Measurements from ENCODE around the gene MTURN.
A peak's percentile ranks its signal among the peaks of the same experiment; 100 is the strongest.

Gene MTURN

GRCh38 chr7:30163231-30163894 lies 28.6 kb downstream of the MTURN start:
- Histone ChIP-seq H3K27ac (ENCODE audit: poor library complexity, severe bottlenecking) (peak overlapping the region; percentile 94), H3K4me1 (ENCODE audit: insufficient read depth, poor library complexity, severe bottlenecking) (peaks cover 45% of the 10 kb centered on the region), H3K9me3 (ENCODE audit: severe bottlenecking) (no peaks in the 10 kb centered on the region), H3K36me3 (ENCODE audit: low read depth) (no peaks in the 10 kb centered on the region), H3K4me3 (ENCODE audit: severe bottlenecking) (no peak overlapping the region), H3K27me3 (ENCODE audit: insufficient read depth, poor library complexity, severe bottlenecking) (no peaks in the 10 kb centered on the region)
- DNase-seq (ENCODE audit: low spot score) (peak; percentile 66), ATAC-seq (ENCODE audit: low read depth) (peak; percentile 44)
- no peak for TF ChIP-seq CTCF (IDR thresholded peaks at IDR 0.05; ENCODE audit: poor library complexity, severe bottlenecking)

GRCh38 chr7:30164567-30164966 lies 29.8 kb downstream of the MTURN start:
- ATAC-seq (ENCODE audit: low read depth) (0 out of 3 replicates have a peak, but pooled peaks have one; percentile 22), DNase-seq (ENCODE audit: low spot score) (no peak)
- no peaks in the 10 kb centered on the region for H3K9me3 ChIP-seq (ENCODE audit: severe bottlenecking)
- H3K27ac ChIP-seq (ENCODE audit: poor library complexity, severe bottlenecking), result peak overlapping the region; percentile 94
- H3K27me3 ChIP-seq (ENCODE audit: insufficient read depth, poor library complexity, severe bottlenecking), result no peaks in the 10 kb centered on the region
- peaks cover 54% of the 10 kb centered on the region for H3K4me1 ChIP-seq (ENCODE audit: insufficient read depth, poor library complexity, severe bottlenecking)
- peak; percentile 88 for TF ChIP-seq CTCF (IDR thresholded peaks at IDR 0.05; ENCODE audit: poor library complexity, severe bottlenecking)
- no peaks in the 10 kb centered on the region for H3K36me3 ChIP-seq (ENCODE audit: low read depth)
- no peak overlapping the region for H3K4me3 ChIP-seq (ENCODE audit: severe bottlenecking)

GRCh38 chr7:30165590-30165989 lies 30.8 kb downstream of the MTURN start:
- no peak for ATAC-seq (ENCODE audit: low read depth)
- peaks cover 58% of the 10 kb centered on the region for H3K4me1 ChIP-seq (ENCODE audit: insufficient read depth, poor library complexity, severe bottlenecking)
- peak overlapping the region; percentile 94 for H3K27ac ChIP-seq (ENCODE audit: poor library complexity, severe bottlenecking)
- H3K27me3 ChIP-seq (ENCODE audit: insufficient read depth, poor library complexity, severe bottlenecking), result no peaks in the 10 kb centered on the region
- H3K4me3 ChIP-seq (ENCODE audit: severe bottlenecking), result no peak overlapping the region
- no peak for DNase-seq (ENCODE audit: low spot score)
- H3K9me3 ChIP-seq (ENCODE audit: severe bottlenecking), result no peaks in the 10 kb centered on the region
- TF ChIP-seq CTCF (IDR thresholded peaks at IDR 0.05; ENCODE audit: poor library complexity, severe bottlenecking), result no peak
- H3K36me3 ChIP-seq (ENCODE audit: low read depth), result no peaks in the 10 kb centered on the region

GRCh38 chr7:30166155-30166840 lies 31.5 kb downstream of the MTURN start:
- ATAC-seq (ENCODE audit: low read depth), result peak; percentile 7; the same call in 2 of the 3 replicates

More at GRCh38 chr7:30166155-30166840, 31.5 kb downstream of the MTURN start:
- Histone ChIP-seq H3K9me3 (ENCODE audit: severe bottlenecking) (no peaks in the 10 kb centered on the region), H3K36me3 (ENCODE audit: low read depth) (no peaks in the 10 kb centered on the region), H3K4me1 (ENCODE audit: insufficient read depth, poor library complexity, severe bottlenecking) (peaks cover 58% of the 10 kb centered on the region), H3K27me3 (ENCODE audit: insufficient read depth, poor library complexity, severe bottlenecking) (no peaks in the 10 kb centered on the region), H3K27ac (ENCODE audit: poor library complexity, severe bottlenecking) (peak overlapping the region; percentile 94), H3K4me3 (ENCODE audit: severe bottlenecking) (no peak overlapping the region)
- no peak for DNase-seq (ENCODE audit: low spot score)
- TF ChIP-seq CTCF (IDR thresholded peaks at IDR 0.05; ENCODE audit: poor library complexity, severe bottlenecking), result peak; percentile 12

Measured in RWPE2 (cell line).